Activated CD8-positive, alpha-beta memory T cell treated with anti-CD3 and anti-CD28 coated beads, Interleukin-2, amount 50 U/mL, for 24 hours (primary cell): ENCODE measurements around the gene USP24.

Source experiments
- DNase-seq: peaks from one replicate; pipeline ENCODE4 v3.0.0-alpha.2; 2020; ENCODE audit errors: extremely low read depth

USP24 gene, protein sequence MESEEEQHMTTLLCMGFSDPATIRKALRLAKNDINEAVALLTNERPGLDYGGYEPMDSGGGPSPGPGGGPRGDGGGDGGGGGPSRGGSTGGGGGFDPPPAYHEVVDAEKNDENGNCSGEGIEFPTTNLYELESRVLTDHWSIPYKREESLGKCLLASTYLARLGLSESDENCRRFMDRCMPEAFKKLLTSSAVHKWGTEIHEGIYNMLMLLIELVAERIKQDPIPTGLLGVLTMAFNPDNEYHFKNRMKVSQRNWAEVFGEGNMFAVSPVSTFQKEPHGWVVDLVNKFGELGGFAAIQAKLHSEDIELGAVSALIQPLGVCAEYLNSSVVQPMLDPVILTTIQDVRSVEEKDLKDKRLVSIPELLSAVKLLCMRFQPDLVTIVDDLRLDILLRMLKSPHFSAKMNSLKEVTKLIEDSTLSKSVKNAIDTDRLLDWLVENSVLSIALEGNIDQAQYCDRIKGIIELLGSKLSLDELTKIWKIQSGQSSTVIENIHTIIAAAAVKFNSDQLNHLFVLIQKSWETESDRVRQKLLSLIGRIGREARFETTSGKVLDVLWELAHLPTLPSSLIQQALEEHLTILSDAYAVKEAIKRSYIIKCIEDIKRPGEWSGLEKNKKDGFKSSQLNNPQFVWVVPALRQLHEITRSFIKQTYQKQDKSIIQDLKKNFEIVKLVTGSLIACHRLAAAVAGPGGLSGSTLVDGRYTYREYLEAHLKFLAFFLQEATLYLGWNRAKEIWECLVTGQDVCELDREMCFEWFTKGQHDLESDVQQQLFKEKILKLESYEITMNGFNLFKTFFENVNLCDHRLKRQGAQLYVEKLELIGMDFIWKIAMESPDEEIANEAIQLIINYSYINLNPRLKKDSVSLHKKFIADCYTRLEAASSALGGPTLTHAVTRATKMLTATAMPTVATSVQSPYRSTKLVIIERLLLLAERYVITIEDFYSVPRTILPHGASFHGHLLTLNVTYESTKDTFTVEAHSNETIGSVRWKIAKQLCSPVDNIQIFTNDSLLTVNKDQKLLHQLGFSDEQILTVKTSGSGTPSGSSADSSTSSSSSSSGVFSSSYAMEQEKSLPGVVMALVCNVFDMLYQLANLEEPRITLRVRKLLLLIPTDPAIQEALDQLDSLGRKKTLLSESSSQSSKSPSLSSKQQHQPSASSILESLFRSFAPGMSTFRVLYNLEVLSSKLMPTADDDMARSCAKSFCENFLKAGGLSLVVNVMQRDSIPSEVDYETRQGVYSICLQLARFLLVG (N-terminal part only)

GRCh38 chr1:55215194-55216021 is at the start of gene USP24:
USP24 (minus strand) TSS chr1:55215364; CDS start chr1:55215113, 251 bp downstream.
- DNase-seq: peak; percentile 39

DNA sequence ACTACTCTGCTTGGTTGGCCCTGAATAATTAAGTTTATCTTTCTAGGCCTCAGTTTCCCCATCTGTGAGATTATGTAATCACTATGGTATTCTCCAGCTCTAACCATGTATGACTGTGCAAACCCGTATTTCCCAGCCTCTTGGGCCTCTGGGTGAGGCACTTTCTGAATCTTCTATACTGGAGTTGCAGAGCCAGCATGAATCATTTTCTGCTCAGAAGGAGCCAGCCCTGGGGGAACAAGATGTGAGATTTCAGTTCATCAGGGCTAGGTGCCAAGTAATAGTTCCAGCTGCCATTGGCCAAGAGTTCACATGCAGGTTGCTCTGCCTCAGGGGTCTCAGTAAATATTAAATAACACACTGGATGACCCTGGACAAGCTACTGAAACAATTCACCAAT is 47.7 kb upstream of the USP24 start:
- DNase-seq: no peak

DNA sequence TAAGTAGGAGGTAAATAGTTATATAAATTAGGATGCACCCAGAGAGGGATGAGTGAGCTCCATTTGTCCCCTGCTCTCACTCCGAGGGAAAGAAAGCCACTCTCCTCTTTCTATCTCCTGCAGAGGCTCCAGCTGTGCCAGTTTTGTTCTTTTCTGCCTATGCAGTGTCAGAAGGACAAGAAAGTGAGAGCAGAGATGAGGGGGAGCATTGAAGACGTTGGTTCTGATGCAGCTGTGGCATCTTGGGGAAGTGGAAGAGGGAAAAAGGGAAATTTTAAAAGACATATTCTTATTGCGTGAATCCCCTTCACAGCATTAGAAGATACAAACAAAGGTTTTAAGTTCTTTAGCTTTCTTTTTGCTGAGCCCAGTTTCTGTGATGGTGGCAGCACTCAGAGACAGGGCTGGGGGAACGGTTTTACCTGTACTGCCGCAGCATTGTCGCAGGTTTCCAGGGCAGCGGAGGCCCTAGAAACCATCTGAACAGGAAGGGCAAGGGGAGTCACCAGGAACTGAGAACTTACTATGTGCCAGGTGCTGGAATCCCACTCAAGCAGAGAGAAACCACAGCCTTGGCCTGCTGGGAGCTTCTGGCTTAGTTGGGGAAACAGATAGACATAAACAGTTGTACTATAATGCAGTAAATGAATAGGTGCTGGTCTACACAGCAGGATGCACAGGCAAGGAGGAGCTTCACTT is 44.9 kb upstream of the USP24 start:
- DNase-seq: no peak

DNA sequence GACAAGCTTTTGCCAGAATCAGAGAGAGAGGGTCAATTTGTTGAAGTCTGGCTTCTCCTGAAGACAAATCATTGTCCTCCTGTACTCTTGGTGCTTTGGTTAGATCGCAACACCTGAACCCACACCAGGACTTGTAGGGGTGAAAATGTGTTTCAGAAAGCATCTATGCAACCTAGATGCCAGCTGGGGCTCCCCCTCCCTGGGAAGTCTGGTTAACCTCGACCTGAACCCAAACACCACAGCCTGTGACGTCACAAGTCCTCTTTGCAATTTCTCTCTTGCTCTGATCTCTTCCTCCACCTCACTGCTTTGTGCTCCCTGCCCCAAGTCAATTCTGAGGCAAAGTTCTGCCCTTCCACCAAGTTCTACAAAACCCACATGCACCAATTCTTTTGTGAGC is 42.8 kb upstream of the USP24 start:
- DNase-seq: no peak

DNA sequence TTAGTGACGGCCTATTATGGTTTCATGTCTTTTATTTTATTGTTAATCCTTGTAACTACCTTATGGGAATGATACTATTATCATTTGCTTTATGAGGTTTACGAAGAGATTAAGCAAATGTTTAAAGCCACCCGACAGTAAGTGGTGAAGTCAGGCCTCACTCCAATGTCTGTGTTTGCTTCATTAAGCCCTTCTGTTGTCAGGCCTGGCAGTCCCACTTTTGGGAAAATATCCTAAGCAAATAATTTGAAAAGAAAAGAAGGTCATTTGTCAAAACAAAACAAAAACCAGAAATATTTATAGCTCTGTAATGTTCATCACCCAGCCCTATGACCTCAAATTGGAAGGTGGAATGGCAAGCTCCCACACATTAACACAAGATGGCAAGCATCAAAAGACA is 40.7 kb upstream of the USP24 start:
- no peak for DNase-seq

DNA sequence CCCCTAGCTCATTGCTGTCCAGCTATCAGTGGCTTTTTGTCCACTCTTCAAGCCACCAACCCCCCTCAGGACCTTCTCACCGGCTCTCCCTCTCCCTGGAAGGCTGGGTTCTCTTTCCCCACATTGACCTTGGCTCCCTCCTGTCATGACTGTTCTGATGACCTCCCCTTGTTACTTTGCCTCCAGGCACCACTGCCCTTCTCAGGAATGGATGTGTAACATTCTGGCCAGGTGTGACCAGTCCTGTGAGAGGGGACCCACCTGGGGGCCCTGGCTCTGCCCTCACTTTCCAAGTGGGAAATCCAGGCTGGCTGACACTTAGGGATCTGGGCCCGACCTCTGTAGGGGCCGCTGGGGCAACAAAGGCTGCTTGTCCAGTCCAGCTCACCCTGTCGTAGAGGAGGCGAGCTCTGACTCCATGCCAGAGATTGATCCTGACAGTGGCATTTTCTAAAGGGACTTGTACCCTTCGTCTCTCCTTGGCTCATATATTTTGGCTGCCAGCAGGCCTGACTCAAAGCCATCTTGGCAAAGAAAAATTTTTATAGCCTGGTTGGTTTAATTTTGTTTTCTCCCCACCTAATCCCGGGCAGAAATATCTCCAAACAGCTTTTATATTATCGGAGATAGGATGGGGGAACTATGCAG is 37.9 kb upstream of the USP24 start:
- no peak for DNase-seq

GRCh38 chr1:55250399-55251075 is 35.4 kb upstream of the USP24 start:
- DNase-seq: no peak

DNA sequence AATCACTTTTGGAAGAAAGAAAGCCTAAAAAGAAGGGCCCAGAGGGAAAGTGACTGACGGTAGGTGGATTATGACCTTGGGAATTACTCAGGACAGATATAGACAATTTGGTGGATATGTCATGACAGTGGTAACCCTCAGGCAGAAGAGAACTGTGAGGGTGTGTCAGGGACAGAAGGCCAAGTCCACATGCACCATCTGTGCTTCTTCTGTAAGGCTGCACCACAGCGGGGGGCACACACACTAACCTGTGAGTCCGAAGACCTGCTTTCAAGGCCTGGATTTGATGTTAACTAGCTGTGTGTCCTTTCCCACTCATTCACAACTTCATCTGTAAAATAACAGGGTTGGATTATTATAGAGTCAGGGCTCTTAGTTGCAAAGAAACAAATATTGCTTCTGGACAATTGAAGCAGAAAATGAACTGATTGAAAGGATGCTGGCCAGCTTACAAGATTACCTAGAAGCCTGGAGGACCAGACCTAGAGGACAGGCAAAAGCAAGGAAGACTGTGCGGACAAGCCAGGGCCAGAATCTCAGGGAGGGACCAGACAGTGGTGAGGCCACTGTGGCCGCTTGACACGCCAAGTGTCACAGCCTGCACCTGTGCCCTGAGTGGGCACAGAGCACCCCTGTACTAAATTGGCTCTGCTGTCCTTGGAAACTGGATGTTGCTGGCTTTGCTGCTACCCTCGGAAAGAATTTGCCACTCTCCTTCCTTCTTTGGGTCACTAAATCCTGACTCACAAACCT is 34.7 kb upstream of the USP24 start:
- DNase-seq: no peak

DNA sequence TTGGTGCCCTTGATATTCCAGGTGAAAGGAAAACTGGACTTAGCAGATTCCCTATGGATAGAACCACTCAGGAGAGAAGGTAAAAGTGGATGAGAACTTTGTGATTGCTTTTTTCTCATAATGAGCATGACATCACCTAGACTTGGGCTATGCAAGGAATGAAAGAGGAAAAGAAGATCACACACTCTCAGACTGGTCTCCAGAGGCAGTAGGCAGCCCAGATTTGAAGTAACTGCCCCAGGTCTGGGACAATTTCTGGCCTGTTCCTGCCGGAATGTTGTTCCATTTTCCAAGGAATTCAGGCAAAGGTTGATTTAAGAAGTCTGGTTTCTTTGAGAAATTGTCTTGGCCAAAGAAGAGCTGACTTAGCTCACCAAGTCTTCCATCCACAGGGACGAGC is 31.7 kb upstream of the USP24 start:
- no peak for DNase-seq

DNA sequence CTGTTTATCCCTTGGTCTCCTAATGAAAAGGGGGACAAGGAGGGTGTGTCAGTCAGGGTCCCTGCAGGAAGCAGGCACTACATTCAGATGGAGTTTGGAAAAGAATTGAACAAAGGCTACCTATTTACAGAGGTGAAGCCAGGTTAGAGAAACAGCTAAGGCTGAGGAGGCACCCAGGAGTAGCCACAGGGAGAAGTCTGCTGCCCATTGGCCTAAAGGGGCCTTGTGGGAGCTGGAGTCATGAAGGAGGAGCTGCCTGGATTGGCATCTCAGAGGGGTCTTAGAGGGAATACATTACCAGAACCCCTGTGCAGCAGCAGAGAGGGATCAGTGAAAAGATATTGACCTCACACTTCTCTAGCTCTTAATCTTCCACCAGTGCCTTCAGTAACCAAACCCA is 31.2 kb upstream of the USP24 start:
- no peak for DNase-seq

- DNase-seq: no peak
Observed at GRCh38 chr1:55245781-55246180, 30.6 kb upstream of the USP24 start.

- DNase-seq: no peak
Observed at GRCh38 chr1:55244476-55245099, 29.4 kb upstream of the USP24 start.

DNA sequence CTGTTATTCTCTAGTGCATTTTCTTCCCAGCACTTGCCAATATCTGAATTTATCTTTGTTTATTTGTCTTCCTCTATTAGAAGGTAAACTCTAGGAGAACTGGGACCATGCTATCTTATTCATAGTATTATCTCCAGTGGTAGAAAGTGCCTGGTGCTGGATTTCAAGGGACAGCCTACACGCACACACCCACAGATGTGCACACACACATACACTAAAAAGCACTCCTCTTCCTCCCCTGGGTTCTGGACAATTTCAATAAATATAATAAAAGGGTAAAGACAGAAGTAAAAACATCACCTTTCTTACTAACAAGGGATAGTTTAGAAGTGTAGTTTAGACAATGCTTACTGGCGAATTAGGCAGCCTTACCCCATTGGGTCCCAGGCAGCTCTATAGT is 28.5 kb upstream of the USP24 start:
- DNase-seq: no peak

GRCh38 chr1:55239548-55239947 is 24.4 kb upstream of the USP24 start:
- no peak for DNase-seq

DNA sequence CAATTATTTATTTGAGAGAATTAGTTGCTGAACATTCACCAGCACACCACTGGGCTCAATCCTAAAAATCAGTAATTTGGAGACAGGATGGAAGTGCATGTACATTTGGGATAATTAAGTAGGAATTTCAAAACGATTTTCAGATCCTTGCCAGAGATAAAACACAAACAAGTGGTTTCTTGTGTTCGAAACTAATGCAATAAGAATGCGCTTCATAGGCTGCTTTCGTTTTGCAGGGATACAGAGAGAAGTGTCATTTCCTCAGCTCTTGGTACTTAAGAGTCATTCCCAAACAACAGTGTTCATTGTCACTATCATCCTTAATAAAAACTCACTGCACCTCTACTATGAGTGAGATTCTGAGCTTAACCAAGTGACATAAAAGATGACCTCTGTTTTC is 20.6 kb upstream of the USP24 start:
- no peak for DNase-seq

GRCh38 chr1:55234016-55234415 is 18.9 kb upstream of the USP24 start:
- DNase-seq: no peak

GRCh38 chr1:55233145-55233777 is 18.1 kb upstream of the USP24 start:
- DNase-seq: no peak
